Activated T-cell treated with anti-CD3 and anti-CD28 coated beads for 48 hours (primary cell): ENCODE results near the gene TMCO4.
"Not testable (repeated sequence)": the region's sequence is repeated elsewhere in the genome, so short reads cannot be mapped to it uniquely, and the experiment has no call there.

Source experiments
- DNase-seq: peaks from one replicate; pipeline ENCODE4 v3.0.0-alpha.2; 2020; ENCODE audit warnings: low read depth

TMCO4 gene

GRCh38 chr1:19654886-19655717 is 144.6 kb downstream of the TMCO4 start:
- no peak for DNase-seq

GRCh38 chr1:19654386-19654785 is 145.3 kb downstream of the TMCO4 start:
- no peak for DNase-seq

GRCh38 chr1:19651141-19651737 is 148.5 kb downstream of the TMCO4 start:
- DNase-seq: peak; percentile 50

- DNase-seq: no peak
Measured at GRCh38 chr1:19650416-19651140, 149.1 kb downstream of the TMCO4 start.

GRCh38 chr1:19648689-19649088 is 151.0 kb downstream of the TMCO4 start:
- DNase-seq: no peak

GRCh38 chr1:19648239-19648638 is 151.5 kb downstream of the TMCO4 start:
- DNase-seq: no peak

GRCh38 chr1:19647643-19648042 is 152.1 kb downstream of the TMCO4 start:
- DNase-seq: no peak

GRCh38 chr1:19646377-19647319 is 153.1 kb downstream of the TMCO4 start:
- no peak for DNase-seq

- DNase-seq: no peak
Measured at GRCh38 chr1:19645411-19646251, 154.1 kb downstream of the TMCO4 start.

GRCh38 chr1:19644681-19645410 is 154.9 kb downstream of the TMCO4 start:
- peak; percentile 43 for DNase-seq

GRCh38 chr1:19644395-19644680 is 155.4 kb downstream of the TMCO4 start:
- DNase-seq: no peak

- peak; percentile 69 for DNase-seq
Measured at GRCh38 chr1:19643602-19644394, 155.9 kb downstream of the TMCO4 start, which contains the start of gene NBL1. Gene NBL1, plus strand, starts transcription at chr1:19644311. Its CDS starts 10,720 bp downstream, at chr1:19655031.

GRCh38 chr1:19643121-19643520 is 156.6 kb downstream of the TMCO4 start:
- DNase-seq: no peak

GRCh38 chr1:19640363-19641316 is 159.1 kb downstream of the TMCO4 start:
- no peak for DNase-seq

GRCh38 chr1:19639999-19640362 is 159.7 kb downstream of the TMCO4 start:
- DNase-seq: no peak

- not testable (repeated sequence) for DNase-seq
Measured at GRCh38 chr1:19639228-19639627, 160.5 kb downstream of the TMCO4 start.

GRCh38 chr1:19637606-19638005 is 162.1 kb downstream of the TMCO4 start:
- DNase-seq: no peak

- DNase-seq: not testable (repeated sequence)
Measured at GRCh38 chr1:19636749-19637148, 163.0 kb downstream of the TMCO4 start.
